GM21381 (cell line): ENCODE data around the gene F11R.
"Not testable (repeated sequence)": the region's sequence is repeated elsewhere in the genome, so short reads cannot be mapped to it uniquely, and the experiment has no call there.

Experiments used
- ATAC-seq: cut with Tn5 transposase; IDR thresholded peaks from one replicate; pipeline ENCODE4 v1.9.1; 2021; ENCODE audit warnings: mild to moderate bottlenecking, moderate library complexity; ENCODE audit not compliant: unreplicated experiment

Gene F11R

GRCh38 chr1:161044908-161045735 lies 24.2 kb upstream of the F11R start:
- ATAC-seq: peak; percentile 38

GRCh38 chr1:161044535-161044907 lies 23.6 kb upstream of the F11R start:
- no peak for ATAC-seq

- no peak for ATAC-seq
Observed at GRCh38 chr1:161039546-161039945, 18.6 kb upstream of the F11R start.

- ATAC-seq: no peak
Observed at GRCh38 chr1:161039154-161039545, 18.2 kb upstream of the F11R start.

GRCh38 chr1:161038523-161039153 lies 17.7 kb upstream of the F11R start, which contains the start of gene TSTD1:
Gene TSTD1 (minus strand): TSS chr1:161038964. CDS start chr1:161038889, 75 bp downstream.
- ATAC-seq: peak; percentile 74

GRCh38 chr1:161037661-161038522 lies 16.9 kb upstream of the F11R start:
- ATAC-seq: no peak

GRCh38 chr1:161033751-161034150 lies 12.8 kb upstream of the F11R start:
- no peak for ATAC-seq

GRCh38 chr1:161032409-161032808 lies 11.5 kb upstream of the F11R start:
- ATAC-seq: no peak

GRCh38 chr1:161031874-161032273 lies 10.9 kb upstream of the F11R start:
- ATAC-seq: no peak

- not testable (repeated sequence) for ATAC-seq
Observed at GRCh38 chr1:161029466-161029865, 8.5 kb upstream of the F11R start.

- ATAC-seq: not testable (repeated sequence)
Observed at GRCh38 chr1:161026954-161027353, 6.0 kb upstream of the F11R start.

GRCh38 chr1:161022432-161022831 lies 1.5 kb upstream of the F11R start:
- not testable (repeated sequence) for ATAC-seq

GRCh38 chr1:161021970-161022353 lies 1.0 kb upstream of the F11R start:
- no peak for ATAC-seq

GRCh38 chr1:161021165-161021969 lies 415 bp upstream of the F11R start:
- ATAC-seq: peak; percentile 85

GRCh38 chr1:161019751-161020495 lies 1.0 kb downstream of the F11R start:
- no peak for ATAC-seq

- not testable (repeated sequence) for ATAC-seq
Observed at GRCh38 chr1:161019111-161019660, 1.8 kb downstream of the F11R start.

- no peak for ATAC-seq
Observed at GRCh38 chr1:161018631-161018930, 2.4 kb downstream of the F11R start.

GRCh38 chr1:161017756-161018630 lies 3.0 kb downstream of the F11R start:
- ATAC-seq: no peak

- not testable (repeated sequence) for ATAC-seq
Observed at GRCh38 chr1:161017181-161017580, 3.8 kb downstream of the F11R start.
